Measurements from ENCODE around the gene SEC23IP.
"Not testable (repeated sequence)": the region's sequence is repeated elsewhere in the genome, so short reads cannot be mapped to it uniquely, and the experiment has no call there.

SEC23IP gene

DNA sequence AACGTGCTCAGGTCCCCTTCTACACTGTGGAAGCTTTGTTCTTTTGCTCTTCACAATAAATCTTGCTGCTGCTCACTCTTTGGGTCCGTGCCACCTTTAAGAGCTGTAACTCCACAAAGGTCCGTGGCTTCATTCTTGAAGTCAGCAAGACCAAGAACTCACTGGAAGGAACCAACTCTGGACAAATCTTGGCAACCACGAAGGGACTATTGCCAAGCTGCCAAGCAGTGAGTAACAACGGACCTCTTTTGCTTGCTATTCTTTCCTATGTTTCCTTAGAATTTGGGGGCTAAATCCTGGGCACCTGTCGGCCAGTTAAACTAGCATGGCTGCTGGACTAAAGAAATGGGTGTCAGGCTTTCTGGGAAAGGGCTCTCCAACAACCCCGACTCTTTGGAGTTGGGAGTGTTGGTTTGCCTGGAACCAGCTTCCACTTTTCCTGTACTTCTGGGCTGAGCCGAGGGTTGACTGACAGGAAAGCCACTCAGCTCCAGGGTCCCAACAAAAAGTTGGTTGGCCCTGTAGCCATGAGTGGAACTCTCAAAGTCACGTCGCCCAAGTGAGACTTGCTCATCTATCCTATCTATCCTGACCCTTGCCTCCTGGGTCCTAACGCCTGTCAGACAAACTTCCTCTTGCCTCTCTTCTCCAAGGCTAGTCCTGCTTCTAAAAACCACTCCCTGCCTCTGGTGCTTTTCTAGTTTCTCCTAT is 8.5 kb upstream of the SEC23IP start:
- not testable (repeated sequence) for DNase-seq (ENCODE audit: low read depth)

DNA sequence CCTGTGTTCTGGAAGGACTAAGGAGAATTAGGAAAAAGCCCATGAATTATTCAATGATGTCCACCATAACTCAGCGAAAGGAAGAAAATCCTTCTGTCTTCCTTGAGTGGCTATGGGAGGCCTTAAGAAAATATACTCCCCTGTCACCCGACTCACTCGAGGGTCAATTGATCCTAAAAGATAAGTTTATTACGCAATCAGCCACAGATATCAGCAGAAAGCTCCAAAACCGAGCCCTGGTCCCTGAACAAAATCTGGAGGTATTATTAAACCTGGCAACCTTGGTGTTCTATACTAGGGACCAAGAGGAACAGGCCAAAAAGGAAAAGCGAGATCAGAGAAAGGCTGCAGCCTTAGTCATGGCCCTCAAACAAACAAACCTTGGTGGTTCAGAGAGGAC is 6.5 kb upstream of the SEC23IP start:
- not testable (repeated sequence) for DNase-seq (ENCODE audit: low read depth)

DNA sequence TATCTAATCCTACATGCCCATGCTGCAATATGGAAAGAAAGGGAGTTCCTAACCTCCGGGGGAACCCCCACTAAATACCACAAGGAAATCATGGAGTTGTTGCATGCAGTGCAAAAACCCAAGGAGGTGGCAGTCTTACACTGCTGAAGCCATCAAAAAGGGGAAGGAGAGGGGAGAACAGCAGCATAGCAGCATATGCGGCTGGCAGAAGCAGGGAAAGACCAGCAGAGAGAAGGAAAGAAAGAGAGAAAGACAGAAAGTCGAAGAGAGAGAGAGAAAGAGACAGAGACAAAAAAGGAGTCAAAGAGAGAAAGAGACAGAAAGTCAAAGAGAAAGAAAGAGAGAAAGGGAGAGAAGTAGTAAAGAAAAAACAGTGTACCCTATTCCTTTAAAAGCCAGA is 3.8 kb upstream of the SEC23IP start:
- not testable (repeated sequence) for DNase-seq (ENCODE audit: low read depth)

DNA sequence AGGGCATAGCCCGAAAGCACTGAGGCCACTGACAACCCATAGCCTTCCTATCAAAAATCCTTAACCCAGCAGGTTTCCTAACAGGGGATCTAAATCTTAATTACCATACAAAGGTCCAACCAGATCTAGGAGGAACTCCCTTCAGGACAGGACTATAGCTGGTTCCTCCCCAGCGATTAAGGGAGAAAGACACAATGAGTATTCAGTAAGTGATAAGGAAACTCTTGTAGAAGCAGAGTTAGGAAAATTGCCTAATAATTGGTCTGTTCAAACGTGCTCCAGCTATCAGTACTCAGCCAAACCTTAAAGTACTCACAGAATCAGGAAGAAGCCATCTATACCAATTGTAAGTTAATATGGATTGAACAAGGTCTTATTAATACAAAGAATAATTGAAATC is 3.3 kb upstream of the SEC23IP start:
- not testable (repeated sequence) for DNase-seq (ENCODE audit: low read depth)

DNA sequence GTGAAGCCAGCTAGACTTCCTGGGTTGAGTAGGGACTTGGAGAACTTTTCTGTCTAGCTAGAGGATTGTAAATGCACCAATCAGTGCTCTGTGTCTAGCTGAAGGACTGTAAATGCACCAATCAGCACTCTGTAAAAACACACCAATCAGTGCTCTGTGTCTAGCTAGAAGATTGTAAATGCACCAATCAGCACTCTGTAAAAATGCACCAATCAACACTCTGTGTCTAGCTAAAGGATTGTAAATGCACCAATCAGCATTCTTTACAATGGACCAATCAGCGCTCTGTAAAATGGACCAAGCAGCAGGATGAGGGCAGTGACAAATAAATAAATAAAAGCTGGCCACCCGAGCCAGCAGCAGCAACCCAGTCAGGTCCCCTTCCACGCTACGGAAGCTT is 2.2 kb upstream of the SEC23IP start:
- not testable (repeated sequence) for DNase-seq (ENCODE audit: low read depth)

DNA sequence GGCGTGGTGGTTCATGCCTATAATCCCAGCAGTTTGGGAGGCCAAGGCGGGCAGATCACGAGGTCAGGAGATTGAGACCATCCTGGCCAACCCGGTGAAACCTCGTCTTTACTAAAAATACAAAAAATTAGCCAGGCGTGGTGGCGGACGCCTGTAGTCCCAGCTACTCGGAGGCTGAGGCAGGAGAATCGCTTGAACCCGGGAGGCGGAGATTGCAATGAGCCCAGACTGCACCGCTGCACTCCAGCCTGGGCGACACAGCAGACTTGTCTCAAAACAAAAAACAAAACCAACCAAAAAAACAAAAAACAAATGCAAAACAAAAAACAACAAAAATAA is 712 bp upstream of the SEC23IP start:
- DNase-seq (ENCODE audit: low read depth) = not testable (repeated sequence)

DNA sequence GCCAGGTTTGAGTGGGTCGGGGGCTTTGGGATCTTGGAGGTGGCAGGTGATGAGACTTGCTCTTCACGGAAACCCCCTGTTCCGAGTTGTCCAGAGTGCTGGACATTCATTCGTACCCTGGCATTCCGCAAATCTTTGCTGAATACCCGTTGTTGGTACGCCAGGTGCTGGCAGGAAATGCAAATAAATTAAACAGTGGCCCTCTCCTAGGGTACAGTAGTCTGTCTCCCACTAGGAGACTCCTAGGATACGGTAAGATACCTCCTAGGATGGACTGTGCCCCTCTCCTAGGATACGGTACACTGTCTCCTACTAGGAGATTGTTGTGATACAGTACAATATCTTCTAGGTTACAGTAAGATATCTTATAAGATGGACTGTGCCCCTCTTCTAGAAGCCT is 544 bp downstream of the SEC23IP start:
- no peak for DNase-seq (ENCODE audit: low read depth)

DNA sequence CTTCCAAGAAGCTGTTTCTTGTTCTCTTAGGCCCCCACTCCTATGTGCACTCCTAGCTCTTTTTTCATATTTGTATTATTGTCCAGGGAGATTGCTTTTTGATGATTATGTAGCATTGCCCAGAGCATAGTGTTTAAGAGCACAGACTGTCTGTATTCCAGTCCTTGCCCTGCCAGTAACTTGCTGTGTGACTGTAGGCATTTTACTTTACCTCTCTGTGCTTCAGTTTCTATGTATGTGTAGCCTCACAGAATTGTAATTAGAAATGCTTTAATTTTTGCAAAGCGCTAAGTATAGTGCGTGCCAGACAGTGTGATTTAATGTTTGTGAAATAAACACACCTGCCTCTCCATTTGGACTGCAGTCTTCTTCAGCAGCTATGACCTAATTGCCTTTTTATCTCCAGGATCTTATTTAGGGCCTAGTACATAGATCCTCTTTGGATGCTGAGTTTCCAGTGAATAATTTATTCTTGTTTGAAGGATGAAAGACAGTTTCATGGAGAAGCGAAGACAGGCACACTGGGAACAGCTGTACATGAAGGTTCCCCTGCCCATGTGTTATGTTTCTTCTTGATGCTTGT is 1.4 kb downstream of the SEC23IP start:
- no peak for DNase-seq (ENCODE audit: low read depth)

DNA sequence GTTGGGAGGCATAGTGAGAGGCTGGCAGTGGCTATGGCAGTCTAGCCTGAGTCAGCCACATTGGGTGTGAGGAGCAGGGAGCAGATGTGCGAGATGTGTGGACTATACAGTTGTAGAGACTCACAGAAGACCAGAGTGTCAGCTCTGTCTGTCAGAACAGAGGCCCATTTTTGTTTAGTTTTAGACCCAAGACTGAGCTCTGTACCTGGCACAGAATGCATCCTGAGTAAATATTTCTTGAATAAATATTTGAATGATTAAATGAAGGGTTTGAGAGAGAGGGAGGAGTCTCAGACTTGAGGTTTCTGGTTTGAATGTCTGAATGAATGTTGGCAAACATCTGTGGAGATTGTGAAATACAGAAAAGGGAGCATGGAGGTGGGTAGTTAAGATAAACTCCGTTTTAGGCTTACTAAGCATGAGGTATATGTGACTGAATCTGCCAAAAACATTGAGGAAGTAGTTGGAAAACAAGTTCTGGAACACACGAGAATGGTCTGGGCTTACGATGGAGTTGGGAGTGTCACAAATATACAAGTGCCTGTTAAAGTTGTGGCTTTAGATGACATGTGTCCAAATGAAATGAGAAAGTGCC is 3.6 kb downstream of the SEC23IP start:
- no peak for DNase-seq (ENCODE audit: low read depth)

DNA sequence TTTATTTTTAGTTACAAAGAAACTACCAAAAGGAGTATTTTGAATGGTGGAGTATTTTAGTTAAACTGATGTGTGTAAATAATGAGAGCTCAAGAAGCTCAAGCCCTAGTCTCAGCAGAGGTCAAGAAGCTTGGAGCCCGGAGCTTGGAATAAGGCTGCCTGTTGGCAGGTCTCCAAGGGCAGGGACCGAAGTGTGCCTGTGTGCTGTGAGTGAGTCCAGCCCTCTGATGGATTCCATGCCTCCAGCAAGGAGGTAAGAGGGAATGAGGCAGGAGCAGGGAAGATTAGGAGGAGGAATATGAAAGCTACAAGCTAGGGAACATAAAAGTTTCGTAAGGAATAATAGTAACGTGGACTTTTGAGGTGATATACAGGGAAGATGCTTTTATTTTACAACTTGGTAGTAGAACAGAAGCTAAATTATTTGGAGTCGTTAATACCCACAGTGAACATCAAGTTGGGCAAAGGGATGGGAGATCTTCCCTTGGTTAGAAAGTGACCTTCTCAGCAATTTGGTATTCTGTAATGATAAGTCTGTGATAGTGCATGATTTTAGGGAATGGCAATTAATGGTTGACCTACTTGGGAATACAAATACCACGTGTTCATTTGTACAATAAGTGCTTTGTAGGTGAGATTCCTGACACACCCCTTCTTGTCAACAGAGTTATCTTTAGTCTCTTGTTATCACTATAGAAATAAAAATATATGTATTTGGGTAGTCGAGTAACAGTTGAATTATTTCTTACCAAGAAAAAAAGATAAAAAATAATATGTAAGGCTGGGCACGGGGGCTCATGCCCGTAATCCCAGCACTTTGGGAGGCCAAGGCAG is 4.6 kb downstream of the SEC23IP start:
- DNase-seq (ENCODE audit: low read depth) = no peak

DNA sequence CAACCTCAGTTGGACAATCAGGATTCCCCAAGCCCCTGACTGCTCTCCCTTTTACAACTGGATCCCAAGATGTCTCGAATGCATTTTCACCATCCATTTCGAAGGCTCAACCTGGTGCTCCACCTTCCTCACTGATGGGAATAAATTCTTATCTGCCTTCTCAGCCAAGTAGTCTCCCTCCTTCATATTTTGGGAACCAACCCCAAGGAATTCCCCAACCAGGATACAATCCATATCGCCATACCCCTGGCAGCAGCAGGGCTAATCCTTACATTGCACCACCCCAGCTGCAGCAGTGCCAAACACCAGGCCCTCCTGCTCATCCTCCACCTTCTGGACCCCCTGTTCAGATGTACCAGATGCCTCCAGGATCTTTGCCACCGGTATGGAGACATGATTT is 6.0 kb downstream of the SEC23IP start:
- no peak for DNase-seq (ENCODE audit: low read depth)

DNA sequence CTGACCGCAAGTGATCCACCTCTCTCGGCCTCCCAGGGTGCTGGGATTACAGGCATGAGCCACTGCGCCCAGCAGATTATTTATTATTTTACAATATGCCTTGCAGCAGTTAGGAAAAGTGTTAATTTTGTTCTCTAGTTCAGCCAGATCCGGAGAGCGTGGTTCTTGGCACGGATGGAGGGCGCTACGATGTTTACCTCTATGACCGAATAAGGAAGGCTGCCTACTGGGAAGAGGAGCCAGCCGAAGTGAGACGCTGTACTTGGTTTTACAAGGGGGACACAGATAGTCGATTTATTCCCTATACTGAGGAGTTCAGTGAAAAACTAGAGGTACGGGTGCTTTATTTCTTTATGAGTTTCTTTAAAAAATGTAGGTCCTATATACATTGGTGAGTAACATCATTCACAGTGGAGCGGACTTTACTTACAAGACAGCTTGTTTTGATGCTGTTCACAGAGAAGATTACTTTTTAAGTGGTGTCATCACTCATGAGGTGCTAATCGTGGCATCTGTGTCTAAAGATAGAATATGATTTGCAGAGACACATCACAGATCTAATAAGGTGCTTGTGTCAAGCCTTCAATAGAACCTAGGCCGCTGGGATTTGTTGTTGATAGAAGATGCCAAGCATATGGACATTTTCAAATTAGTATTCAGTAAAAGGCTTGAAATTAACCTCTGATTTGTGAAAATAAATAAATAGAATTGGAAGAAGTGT is 11.6 kb downstream of the SEC23IP start:
- DNase-seq (ENCODE audit: low read depth) = no peak

DNA sequence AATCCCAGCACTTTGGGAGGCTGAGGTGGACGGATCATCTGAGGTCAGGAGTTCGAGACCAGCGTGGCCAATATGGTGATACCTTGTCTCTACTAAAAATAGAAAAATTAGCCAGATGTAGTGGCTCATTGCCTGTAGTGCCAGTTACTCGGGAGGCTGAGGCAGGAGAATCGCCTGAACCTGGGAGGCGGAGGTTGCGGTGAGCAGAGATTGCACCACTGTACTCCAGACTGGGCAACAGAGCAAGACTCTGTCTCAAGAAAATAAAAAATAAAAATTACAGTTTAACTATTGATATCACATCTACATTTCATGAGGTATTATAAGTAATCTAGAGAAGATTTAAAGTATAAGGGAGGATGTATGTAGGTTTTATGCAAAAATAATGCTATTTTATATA is 15.2 kb downstream of the SEC23IP start:
- DNase-seq (ENCODE audit: low read depth) = not testable (repeated sequence)

DNA sequence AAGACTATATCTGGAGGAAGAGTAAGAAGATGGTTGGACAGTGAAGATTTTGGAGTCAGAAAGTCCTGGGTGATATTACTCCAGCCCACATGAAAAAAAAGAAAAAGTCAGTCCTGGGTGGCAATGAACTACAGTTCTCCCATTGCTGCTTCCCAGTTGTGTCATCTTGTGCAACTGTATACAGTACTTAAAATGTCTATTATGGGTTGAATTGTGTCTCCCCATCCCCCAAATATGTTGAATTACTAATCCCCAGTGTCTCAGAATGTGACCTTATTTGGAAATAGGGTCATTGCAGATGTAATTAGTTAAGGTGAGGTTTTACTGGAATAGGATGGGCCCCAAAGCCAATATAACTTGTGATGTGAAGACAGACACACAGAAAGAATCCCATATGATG is 15.6 kb downstream of the SEC23IP start:
- no peak for DNase-seq (ENCODE audit: low read depth)

DNA sequence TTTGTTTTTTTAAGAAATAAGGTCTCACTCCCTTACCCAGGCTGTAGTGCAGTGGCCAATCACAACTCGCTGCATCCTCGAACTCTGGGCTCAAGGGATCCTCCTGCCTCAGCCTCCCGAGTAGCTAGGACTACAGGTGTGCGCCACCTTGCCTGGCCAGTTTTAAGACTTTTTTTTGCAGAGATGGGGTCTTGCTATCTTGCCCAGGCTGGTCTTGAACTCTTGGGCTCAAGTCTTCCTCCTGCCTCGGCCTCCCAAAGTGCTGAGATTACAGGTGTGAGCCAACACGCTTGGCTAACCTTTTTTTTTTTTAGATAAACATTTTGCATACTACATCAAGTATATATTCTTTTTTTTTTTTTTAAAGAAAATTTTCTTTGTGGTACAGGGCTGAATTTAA is 18.2 kb downstream of the SEC23IP start:
- no peak for DNase-seq (ENCODE audit: low read depth)

DNA sequence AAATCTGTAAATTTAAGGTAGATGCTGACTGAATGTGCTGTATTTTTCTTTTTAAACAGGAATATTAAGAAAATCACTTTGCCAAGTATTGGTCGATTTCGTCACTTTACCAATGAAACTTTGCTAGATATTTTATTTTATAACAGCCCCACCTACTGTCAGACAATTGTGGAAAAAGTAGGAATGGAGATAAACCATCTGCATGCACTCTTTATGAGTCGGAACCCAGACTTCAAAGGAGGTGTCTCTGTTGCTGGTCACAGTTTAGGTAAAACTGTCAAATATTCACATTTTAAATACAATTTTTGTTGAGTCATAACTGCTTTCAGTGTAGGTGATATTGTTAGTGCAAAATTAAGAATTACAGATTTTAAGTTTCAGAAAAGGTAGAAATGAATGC is 25.2 kb downstream of the SEC23IP start:
- DNase-seq (ENCODE audit: low read depth) = no peak

DNA sequence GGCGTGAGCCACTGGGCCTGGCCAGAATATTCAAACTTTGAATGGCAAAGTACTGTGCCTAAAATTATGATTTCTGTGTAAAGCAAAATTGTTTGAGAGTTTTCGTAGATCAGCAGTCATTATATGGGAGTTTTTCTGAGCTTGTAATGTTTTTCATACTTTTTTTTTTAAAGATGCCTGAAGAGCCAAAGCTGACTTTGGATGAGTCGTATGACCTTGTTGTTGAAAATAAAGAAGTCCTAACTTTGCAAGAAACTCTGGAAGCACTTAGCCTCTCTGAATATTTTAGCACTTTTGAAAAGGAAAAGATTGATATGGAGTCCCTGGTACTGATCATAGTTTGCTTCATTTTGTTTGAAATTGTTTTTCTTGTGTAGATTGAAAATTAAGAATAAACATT is 26.7 kb downstream of the SEC23IP start:
- DNase-seq (ENCODE audit: low read depth) = no peak

DNA sequence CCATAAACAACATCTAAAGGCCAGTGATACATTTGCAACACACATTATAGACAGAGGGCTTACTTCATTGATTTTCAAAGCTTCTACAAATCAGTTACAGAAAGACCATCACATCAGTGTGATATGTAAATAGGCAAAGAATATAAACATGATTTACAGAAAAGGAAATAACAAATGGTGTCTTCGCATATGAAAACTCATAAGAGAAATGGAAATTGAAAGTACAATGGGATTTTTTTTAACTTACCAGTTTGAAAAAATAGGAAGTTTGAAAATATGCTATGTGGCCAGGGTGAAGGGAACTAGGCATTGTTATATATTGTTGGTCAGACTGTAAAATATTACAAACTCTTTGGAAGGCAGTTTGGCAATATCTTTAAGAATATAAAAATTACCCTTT is 27.3 kb downstream of the SEC23IP start:
- DNase-seq (ENCODE audit: low read depth) = no peak

DNA sequence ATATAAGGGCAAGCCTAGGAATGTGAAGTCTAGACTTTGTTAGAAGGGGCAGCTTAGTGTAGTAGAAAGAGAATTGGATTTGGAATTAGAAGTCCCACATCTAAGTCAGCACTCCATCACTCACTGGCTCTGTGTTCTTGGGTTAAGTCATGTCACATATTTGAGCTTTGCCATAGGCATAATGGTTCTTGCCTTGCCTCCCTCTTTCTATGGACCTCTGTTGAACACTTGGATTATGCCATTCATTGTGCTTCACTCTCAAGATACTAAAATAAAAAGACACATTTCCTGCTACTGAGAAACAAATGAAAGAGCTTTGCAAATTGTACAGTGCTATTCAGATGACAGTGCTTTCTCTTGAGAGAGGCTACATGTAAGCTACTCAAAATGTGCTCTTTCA is 35.9 kb downstream of the SEC23IP start:
- DNase-seq (ENCODE audit: low read depth) = no peak

DNA sequence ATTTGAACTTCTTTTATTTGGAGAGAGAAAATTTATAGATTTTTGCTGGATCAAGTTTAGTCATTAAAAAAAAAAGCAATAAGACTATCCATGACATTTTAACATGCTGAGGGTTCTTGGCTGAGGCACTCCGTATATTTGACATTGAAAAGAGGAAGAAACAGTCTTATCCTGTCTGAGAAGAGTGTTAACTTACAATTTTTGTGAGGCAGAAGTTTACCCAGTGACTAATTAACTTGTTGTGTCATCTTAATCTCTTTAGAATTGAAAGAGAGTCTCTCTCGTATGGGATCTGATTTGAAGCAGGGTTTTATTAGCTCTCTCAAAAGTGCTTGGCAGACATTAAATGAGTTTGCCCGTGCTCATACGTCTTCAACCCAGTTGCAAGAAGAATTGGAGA is 39.3 kb downstream of the SEC23IP start:
- no peak for DNase-seq (ENCODE audit: low read depth)

DNA sequence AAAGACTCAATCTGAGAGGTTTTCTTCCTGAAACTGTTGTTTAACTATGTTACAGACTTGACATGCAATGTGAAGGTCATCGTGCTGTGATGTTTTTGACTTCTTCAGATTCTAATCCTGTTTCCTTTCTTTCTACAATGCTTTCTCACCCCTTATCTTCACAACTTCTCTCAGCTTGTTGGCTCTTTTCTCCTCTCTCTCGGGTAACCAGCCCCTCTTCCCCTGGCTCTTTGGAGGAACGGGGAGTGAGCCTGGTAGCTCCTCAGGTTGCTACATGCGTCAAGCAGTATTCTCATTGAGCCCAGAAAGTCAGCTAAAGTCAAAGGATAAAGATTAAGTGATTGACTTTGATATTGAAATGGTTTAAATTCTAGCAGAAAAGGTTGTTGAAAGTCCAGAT is 40.1 kb downstream of the SEC23IP start:
- no peak for DNase-seq (ENCODE audit: low read depth)

DNA sequence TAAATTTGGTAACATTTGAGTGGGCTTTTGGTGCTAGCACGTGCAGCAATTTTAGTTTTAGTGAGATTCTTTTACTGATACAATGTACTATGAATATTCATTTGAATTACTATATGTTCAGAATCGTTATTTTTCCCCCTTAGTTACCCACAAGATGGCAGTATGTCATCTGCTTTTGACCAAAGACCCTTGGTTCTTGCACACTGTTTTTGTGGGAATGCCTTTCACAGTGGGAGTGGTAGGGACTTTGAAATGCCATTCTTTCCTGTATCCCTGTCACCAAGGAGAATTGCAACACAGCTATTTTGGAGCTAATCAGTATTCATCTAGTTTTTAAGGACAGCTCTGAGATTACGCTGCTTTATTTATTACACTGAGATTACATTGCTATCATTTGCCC is 40.6 kb downstream of the SEC23IP start:
- no peak for DNase-seq (ENCODE audit: low read depth)

Data from stimulated activated CD4-positive, alpha-beta T cell treated with anti-CD3 and anti-CD28 coated beads, Interleukin-2, amount 100 ng/mL, for 4 hours (primary cell).